ENCODE results near the gene USP24. TPM values are rescaled to one million over a fixed set of nuclear protein-coding genes. Genes with fewer than 3 reads are reported as not detected.

USP24 gene
- total RNA-seq, 1 donor: 43.1 TPM

- Histone ChIP-seq H3K4me1 (ENCODE audit: insufficient read depth, low read length) (no peaks in the 10 kb centered on the region), H2AFZ (ENCODE audit: low read length) (no peak overlapping the region), H3K36me3 (ENCODE audit: insufficient read depth, low read length) (no peaks in the 10 kb centered on the region), H3K4me2 (ENCODE audit: insufficient read depth, low read length) (no peak overlapping the region), H3K27me3 (ENCODE audit: insufficient read depth, low read length) (peaks cover 2% of the 10 kb centered on the region), H3K79me2 (ENCODE audit: insufficient read depth, low read length) (no peaks in the 10 kb centered on the region), H3K27ac (ENCODE audit: low read depth, low read length) (no peak overlapping the region), H3K9me3 (ENCODE audit: low read depth, low read length) (no peaks in the 10 kb centered on the region), H4K20me1 (ENCODE audit: insufficient read depth, low read length) (no peaks in the 10 kb centered on the region), H3K4me3 (ENCODE audit: insufficient read depth, low read length) (no peak overlapping the region)
- DNase-seq (ENCODE audit: insufficient read length, low spot score, missing footprints): peak; percentile 80
- TF ChIP-seq CTCF (IDR thresholded peaks at IDR 0.05; ENCODE audit: extremely low read depth, low read depth, low read length): no peak
Observed at GRCh38 chr1:55054396-55054795, 160.8 kb downstream of the USP24 start.

DNA sequence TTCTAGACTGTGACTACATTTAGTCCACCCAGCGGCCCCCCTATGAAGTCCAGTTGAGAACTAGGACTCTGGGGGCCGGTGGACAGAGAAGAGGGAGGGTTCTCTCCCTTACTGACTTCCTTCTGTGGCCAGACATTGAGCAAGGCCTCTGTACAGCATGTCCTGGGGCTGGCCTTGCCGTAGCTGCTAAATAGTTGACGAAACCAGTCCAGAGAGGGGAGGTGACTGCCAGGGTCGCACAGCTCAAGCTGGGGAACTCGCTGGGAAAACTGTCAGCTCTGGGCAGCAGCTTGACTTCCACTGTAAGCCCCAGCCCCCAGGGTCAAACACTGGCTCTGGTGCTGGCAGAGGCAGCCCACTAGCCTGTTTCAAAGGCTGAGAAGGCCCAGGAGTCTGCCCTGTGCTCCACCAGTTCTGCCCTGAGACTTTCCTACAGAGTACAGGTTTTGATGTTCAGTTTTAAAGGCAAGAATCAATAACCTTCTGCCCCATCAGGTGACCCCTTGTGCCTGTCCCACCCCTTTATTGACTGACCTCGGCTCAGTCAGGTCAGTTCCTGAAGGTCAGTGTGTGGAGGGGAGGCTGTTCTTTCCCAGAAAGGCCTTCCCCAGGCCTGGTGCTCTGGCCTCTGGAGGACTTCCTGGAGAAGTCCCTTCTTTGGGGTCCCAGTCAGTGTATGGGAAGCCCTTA lies 161.8 kb downstream of the USP24 start:
- Histone ChIP-seq H3K4me1 (ENCODE audit: insufficient read depth, low read length) (no peaks in the 10 kb centered on the region), H3K27ac (ENCODE audit: low read depth, low read length) (no peak overlapping the region), H4K20me1 (ENCODE audit: insufficient read depth, low read length) (no peaks in the 10 kb centered on the region), H3K4me2 (ENCODE audit: insufficient read depth, low read length) (no peak overlapping the region), H3K9me3 (ENCODE audit: low read depth, low read length) (no peaks in the 10 kb centered on the region), H2AFZ (ENCODE audit: low read length) (no peak overlapping the region), H3K27me3 (ENCODE audit: insufficient read depth, low read length) (peaks cover 2% of the 10 kb centered on the region), H3K4me3 (ENCODE audit: insufficient read depth, low read length) (no peak overlapping the region), H3K79me2 (ENCODE audit: insufficient read depth, low read length) (no peaks in the 10 kb centered on the region), H3K36me3 (ENCODE audit: insufficient read depth, low read length) (no peaks in the 10 kb centered on the region)
- TF ChIP-seq CTCF (IDR thresholded peaks at IDR 0.05; ENCODE audit: extremely low read depth, low read depth, low read length): no peak
- peak; percentile 65 for DNase-seq (ENCODE audit: insufficient read length, low spot score, missing footprints)

DNA sequence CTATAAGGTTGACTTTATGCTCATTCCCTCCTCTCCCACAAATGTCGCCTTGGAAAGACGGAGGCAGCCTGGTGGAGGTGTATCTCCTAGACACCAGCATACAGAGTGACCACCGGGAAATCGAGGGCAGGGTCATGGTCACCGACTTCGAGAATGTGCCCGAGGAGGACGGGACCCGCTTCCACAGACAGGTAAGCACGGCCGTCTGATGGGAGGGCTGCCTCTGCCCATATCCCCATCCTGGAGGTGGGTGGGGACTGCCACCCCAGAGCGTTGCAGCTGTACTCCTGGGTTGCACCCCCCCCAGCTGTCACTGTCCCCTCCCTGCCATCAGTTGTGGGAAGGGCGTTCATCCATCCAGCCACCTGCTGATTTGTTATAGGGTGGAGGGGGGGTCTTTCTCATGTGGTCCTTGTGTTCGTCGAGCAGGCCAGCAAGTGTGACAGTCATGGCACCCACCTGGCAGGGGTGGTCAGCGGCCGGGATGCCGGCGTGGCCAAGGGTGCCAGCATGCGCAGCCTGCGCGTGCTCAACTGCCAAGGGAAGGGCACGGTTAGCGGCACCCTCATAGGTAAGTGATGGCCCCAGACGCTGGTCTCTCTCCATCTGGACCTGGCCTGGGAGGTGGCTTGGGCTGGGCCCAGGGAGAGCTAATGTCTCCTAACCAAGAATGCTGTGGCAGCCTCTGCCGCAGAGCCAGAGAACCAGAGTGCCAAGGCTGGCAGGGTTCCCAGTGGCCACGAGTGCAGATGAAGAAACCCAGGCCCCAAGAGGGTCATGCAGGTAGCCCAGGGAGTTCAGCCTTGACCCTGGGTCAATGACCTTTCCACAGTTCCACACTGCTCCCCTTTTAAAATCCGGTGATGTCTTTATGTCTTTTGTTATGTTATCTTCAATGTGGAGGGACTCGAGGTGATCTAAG lies 162.7 kb downstream of the USP24 start:
- Histone ChIP-seq H3K27me3 (ENCODE audit: insufficient read depth, low read length) (peaks cover 2% of the 10 kb centered on the region), H3K36me3 (ENCODE audit: insufficient read depth, low read length) (no peaks in the 10 kb centered on the region), H3K4me1 (ENCODE audit: insufficient read depth, low read length) (no peaks in the 10 kb centered on the region), H3K4me2 (ENCODE audit: insufficient read depth, low read length) (no peak overlapping the region), H3K27ac (ENCODE audit: low read depth, low read length) (no peak overlapping the region), H3K4me3 (ENCODE audit: insufficient read depth, low read length) (no peak overlapping the region), H3K79me2 (ENCODE audit: insufficient read depth, low read length) (no peaks in the 10 kb centered on the region), H4K20me1 (ENCODE audit: insufficient read depth, low read length) (no peaks in the 10 kb centered on the region), H2AFZ (ENCODE audit: low read length) (no peak overlapping the region), H3K9me3 (ENCODE audit: low read depth, low read length) (no peaks in the 10 kb centered on the region)
- DNase-seq (ENCODE audit: insufficient read length, low spot score, missing footprints): peak; percentile 48
- no peak for TF ChIP-seq CTCF (IDR thresholded peaks at IDR 0.05; ENCODE audit: extremely low read depth, low read depth, low read length)

GRCh38 chr1:55051621-55052020 lies 163.5 kb downstream of the USP24 start:
- Histone ChIP-seq H3K79me2 (ENCODE audit: insufficient read depth, low read length) (no peaks in the 10 kb centered on the region), H4K20me1 (ENCODE audit: insufficient read depth, low read length) (no peaks in the 10 kb centered on the region), H3K36me3 (ENCODE audit: insufficient read depth, low read length) (no peaks in the 10 kb centered on the region), H3K4me3 (ENCODE audit: insufficient read depth, low read length) (no peak overlapping the region), H3K27ac (ENCODE audit: low read depth, low read length) (no peak overlapping the region), H3K4me2 (ENCODE audit: insufficient read depth, low read length) (no peak overlapping the region), H2AFZ (ENCODE audit: low read length) (no peak overlapping the region), H3K9me3 (ENCODE audit: low read depth, low read length) (no peaks in the 10 kb centered on the region), H3K4me1 (ENCODE audit: insufficient read depth, low read length) (no peaks in the 10 kb centered on the region), H3K27me3 (ENCODE audit: insufficient read depth, low read length) (peaks cover 8% of the 10 kb centered on the region)
- no peak for TF ChIP-seq CTCF (IDR thresholded peaks at IDR 0.05; ENCODE audit: extremely low read depth, low read depth, low read length)
- DNase-seq (ENCODE audit: insufficient read length, low spot score, missing footprints): peak; percentile 39

Measured in osteoblast (primary cell).